WERI-Rb-1 (cell line): ENCODE results near the gene CPT1C.
"Not testable (repeated sequence)": the region's sequence is repeated elsewhere in the genome, so short reads cannot be mapped to it uniquely, and the experiment has no call there.

ENCODE experiments used
- DNase-seq: peaks from one replicate; pipeline ENCODE4 v3.0.0-alpha.2; 2020
- H3K27ac ChIP-seq: fragments of 250-450 bp; sonication (Bioruptor Pico); 2 replicates; pipeline ENCODE4 v1.5.1; 2020; ENCODE audit warnings: mild to moderate bottlenecking, moderate library complexity
- H3K27me3 ChIP-seq: fragments of 250-450 bp; sonication (Bioruptor Pico); 2 replicates; pipeline ENCODE4 v1.5.1; 2021; ENCODE audit warnings: mild to moderate bottlenecking, low read depth, moderate library complexity; ENCODE audit not compliant: insufficient read depth, severe bottlenecking
- H3K36me3 ChIP-seq: fragments of 250-450 bp; sonication (Bioruptor Pico); 2 replicates; pipeline ENCODE4 v1.5.1; 2020; ENCODE audit warnings: mild to moderate bottlenecking, moderate library complexity
- H3K4me3 ChIP-seq: 2 replicates; pipeline ENCODE4 v1.5.1; 2011; ENCODE audit warnings: low read depth, mild to moderate bottlenecking, control low read depth, low read length
- H3K9me3 ChIP-seq: fragments of 250-450 bp; sonication (Bioruptor Pico); 2 replicates; pipeline ENCODE4 v1.5.1; 2021; ENCODE audit warnings: mild to moderate bottlenecking, moderate library complexity; ENCODE audit not compliant: severe bottlenecking
- CTCF ChIP-seq: IDR thresholded peaks from 2 replicates; pipeline ENCODE4 v1.5.1; 2011; ENCODE audit warnings: low read depth, mild to moderate bottlenecking, control low read depth, inconsistent platforms, low read length

CPT1C gene

GRCh38 chr19:49716154-49716553, 25.2 kb downstream of the CPT1C start:
- H3K36me3 ChIP-seq = peaks cover 11% of the 10 kb centered on the region
- peaks cover 3% of the 10 kb centered on the region for H3K9me3 ChIP-seq
- TF ChIP-seq CTCF = no peak
- no peak for DNase-seq
- H3K4me3 ChIP-seq = no peak overlapping the region
- H3K27ac ChIP-seq = no peak overlapping the region
- no peaks in the 10 kb centered on the region for H3K27me3 ChIP-seq

GRCh38 chr19:49718511-49718910, 27.6 kb downstream of the CPT1C start:
- H3K27me3 ChIP-seq = no peaks in the 10 kb centered on the region
- H3K4me3 ChIP-seq = no peak overlapping the region
- TF ChIP-seq CTCF = no peak
- H3K27ac ChIP-seq = no peak overlapping the region
- peaks cover 3% of the 10 kb centered on the region for H3K9me3 ChIP-seq
- peaks cover 4% of the 10 kb centered on the region for H3K36me3 ChIP-seq
- DNase-seq = no peak

GRCh38 chr19:49718991-49719390, 28.1 kb downstream of the CPT1C start:
- TF ChIP-seq CTCF = no peak
- no peak for DNase-seq
- H3K27ac ChIP-seq = no peak overlapping the region
- no peaks in the 10 kb centered on the region for H3K27me3 ChIP-seq
- H3K36me3 ChIP-seq = no peaks in the 10 kb centered on the region
- no peak overlapping the region for H3K4me3 ChIP-seq
- peaks cover 3% of the 10 kb centered on the region for H3K9me3 ChIP-seq

GRCh38 chr19:49719420-49719819, 28.5 kb downstream of the CPT1C start:
- not testable (repeated sequence) for H3K4me3 ChIP-seq, H3K9me3 ChIP-seq, DNase-seq, H3K27me3 ChIP-seq, H3K27ac ChIP-seq, H3K36me3 ChIP-seq

GRCh38 chr19:49727217-49728030, 36.5 kb downstream of the CPT1C start:
- Histone ChIP-seq H3K9me3 (peaks cover 4% of the 10 kb centered on the region), H3K27ac (no peak overlapping the region), H3K27me3 (no peaks in the 10 kb centered on the region), H3K36me3 (no peaks in the 10 kb centered on the region), H3K4me3 (no peak overlapping the region)
- DNase-seq = no peak
- no peak for TF ChIP-seq CTCF

GRCh38 chr19:49730166-49730565, 39.2 kb downstream of the CPT1C start:
- Histone ChIP-seq H3K4me3 (no peak overlapping the region), H3K27me3 (no peaks in the 10 kb centered on the region)
- no peak for TF ChIP-seq CTCF

More at GRCh38 chr19:49730166-49730565, 39.2 kb downstream of the CPT1C start:
- Histone ChIP-seq H3K27ac (no peak overlapping the region), H3K36me3 (no peaks in the 10 kb centered on the region), H3K9me3 (peaks cover 4% of the 10 kb centered on the region)
- no peak for DNase-seq
